ENCODE measurements around the gene IFT122.
"Not testable (repeated sequence)": the region's sequence is repeated elsewhere in the genome, so short reads cannot be mapped to it uniquely, and the experiment has no call there.

The IFT122 gene

GRCh38 chr3:129412542-129413198 lies 27.4 kb upstream of the IFT122 start:
- TF ChIP-seq, protein P1, sequence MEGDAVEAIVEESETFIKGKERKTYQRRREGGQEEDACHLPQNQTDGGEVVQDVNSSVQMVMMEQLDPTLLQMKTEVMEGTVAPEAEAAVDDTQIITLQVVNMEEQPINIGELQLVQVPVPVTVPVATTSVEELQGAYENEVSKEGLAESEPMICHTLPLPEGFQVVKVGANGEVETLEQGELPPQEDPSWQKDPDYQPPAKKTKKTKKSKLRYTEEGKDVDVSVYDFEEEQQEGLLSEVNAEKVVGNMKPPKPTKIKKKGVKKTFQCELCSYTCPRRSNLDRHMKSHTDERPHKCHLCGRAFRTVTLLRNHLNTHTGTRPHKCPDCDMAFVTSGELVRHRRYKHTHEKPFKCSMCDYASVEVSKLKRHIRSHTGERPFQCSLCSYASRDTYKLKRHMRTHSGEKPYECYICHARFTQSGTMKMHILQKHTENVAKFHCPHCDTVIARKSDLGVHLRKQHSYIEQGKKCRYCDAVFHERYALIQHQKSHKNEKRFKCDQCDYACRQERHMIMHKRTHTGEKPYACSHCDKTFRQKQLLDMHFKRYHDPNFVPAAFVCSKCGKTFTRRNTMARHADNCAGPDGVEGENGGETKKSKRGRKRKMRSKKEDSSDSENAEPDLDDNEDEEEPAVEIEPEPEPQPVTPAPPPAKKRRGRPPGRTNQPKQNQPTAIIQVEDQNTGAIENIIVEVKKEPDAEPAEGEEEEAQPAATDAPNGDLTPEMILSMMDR (conservative IDR thresholded peaks at IDR 0.05), result no peak
- no peak overlapping the region for H3K27ac ChIP-seq

- not testable (repeated sequence) for H3K27ac ChIP-seq
These were observed 26.8 kb upstream of the IFT122 start for GRCh38 chr3:129413238-129413637.

DNA sequence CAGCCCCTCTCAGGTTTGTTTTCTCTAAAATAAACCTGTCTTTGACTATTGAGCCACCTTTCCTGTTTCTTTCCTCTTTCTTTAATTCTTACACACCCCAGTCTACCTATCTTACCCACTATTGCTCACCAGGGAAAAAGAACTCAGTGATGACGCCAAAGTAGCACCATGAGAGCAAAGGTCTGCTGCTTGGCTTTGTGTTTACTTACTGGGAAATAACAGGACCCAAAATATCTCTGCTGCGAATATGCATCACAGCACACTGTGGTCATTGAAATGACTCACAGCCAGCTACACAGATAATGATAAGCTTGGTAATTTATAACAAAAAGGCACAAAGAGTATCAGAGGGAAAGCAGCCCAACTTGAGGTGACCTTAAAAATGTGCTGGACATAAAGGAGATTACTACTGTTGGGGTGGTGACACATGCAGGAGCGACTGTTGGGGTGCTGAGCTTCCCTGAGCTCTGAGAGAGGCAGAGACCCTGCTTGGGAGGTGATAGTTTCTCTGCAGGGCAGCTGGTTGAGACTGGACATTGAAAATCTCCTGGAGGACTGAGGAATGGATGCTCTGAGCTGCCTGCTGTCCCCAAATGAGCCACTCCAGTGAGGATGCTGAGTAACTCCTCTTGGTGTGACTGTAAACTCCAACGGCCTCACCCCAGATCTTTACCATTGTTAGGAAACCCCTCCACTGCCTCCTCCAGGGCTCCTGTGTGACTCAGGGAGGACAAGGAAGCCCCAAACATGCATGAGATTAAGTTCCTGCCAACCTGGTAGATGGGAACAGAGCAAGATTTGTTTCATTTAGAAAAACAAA lies 26.1 kb upstream of the IFT122 start:
- TF ChIP-seq, protein P1 (conservative IDR thresholded peaks at IDR 0.05), result no peak
- no peak overlapping the region for H3K27ac ChIP-seq

- no peak overlapping the region for H3K27ac ChIP-seq
- TF ChIP-seq, protein P1 (conservative IDR thresholded peaks at IDR 0.05), result no peak
These were observed 24.6 kb upstream of the IFT122 start for GRCh38 chr3:129415378-129415777.

DNA sequence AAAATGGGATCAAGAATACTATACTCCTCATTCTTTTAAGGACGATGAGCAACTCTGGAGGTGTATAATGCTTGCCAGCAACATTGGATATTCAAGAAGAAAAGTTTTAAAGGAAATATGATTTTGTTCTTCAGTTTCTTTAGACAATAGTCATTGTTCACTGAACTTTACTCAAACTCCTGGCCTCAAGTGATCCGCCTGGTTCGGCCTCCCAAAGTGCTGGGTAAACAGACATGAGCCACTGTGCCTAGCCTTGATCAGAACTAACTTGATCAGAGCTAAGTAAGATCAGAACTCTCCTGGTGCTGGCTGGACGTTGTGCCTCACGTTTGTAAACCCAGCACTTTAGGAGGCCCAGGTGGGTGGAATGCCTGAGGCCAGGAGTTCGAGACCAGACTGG lies 24.2 kb upstream of the IFT122 start:
- H3K27ac ChIP-seq, result no peak overlapping the region

DNA sequence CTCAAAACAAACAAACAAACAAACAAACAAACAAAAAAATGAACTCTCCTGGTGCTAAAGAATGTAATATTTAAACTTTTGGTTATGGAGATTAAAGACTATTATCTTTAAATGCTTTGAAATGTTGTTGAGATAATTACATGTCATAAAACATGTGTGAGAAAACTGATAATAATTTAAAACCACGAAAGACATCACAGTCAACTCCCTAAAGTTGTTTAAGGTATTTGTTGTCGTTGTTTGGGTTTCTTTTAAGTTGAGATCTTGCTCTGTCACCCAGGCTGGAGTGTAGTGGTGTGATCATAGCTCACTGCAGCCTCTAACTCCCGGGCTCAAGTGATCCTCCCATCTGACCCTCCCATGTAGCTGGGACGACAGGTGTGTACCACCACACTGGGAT lies 23.6 kb upstream of the IFT122 start:
- no peak overlapping the region for H3K27ac ChIP-seq
- TF ChIP-seq, protein P1 (conservative IDR thresholded peaks at IDR 0.05), result no peak

More for the DNA sequence above, 24.2 kb upstream of the IFT122 start:
- TF ChIP-seq, protein P1 (conservative IDR thresholded peaks at IDR 0.05), result no peak

- H3K27ac ChIP-seq, result no peak overlapping the region
- TF ChIP-seq, protein P1 (conservative IDR thresholded peaks at IDR 0.05), result no peak
These were observed 22.7 kb upstream of the IFT122 start for GRCh38 chr3:129417326-129417725.

Measured in VCaP (cell line).